ENCODE data around the gene SLC13A5.

- TF ChIP-seq NR2F1 (conservative IDR thresholded peaks at IDR 0.05), result no peak
- TF ChIP-seq E2F4 (IDR thresholded peaks at IDR 0.05; ENCODE audit: low read depth, low read length), result no peak
- TF ChIP-seq STAT1 (conservative IDR thresholded peaks at IDR 0.05), result no peak
- no peak for TF ChIP-seq CTCF (IDR thresholded peaks at IDR 0.05 in 2 of 3, conservative IDR thresholded peaks at IDR 0.05 in 1 of 3; ENCODE audit: control insufficient read depth in 2 of 3, extremely low read depth in 1 of 3, insufficient read depth in 1 of 3, low read depth in 3 of 3, low read length in 3 of 3)
- TF ChIP-seq CREB1 (IDR thresholded peaks at IDR 0.05; ENCODE audit: low read depth), result no peak
- no peak for TF ChIP-seq SMAD5 (IDR thresholded peaks at IDR 0.05; ENCODE audit: low read depth)
- no peak for TF ChIP-seq BCL11A (IDR thresholded peaks at IDR 0.05; ENCODE audit: low read depth, low read length)
- TF ChIP-seq SIN3A (IDR thresholded peaks at IDR 0.05; ENCODE audit: low read depth, low read length), result no peak
- no peak for TF ChIP-seq JUNB (IDR thresholded peaks at IDR 0.05)
- TF ChIP-seq ELK1 (IDR thresholded peaks at IDR 0.05; ENCODE audit: low read depth, low read length), result no peak
- no peak for TF ChIP-seq EZH2 (IDR thresholded peaks at IDR 0.05; ENCODE audit: borderline replicate concordance, control insufficient read depth, low read depth, low read length)
- TF ChIP-seq PKNOX1 (IDR thresholded peaks at IDR 0.05), result no peak
- TF ChIP-seq NBN (IDR thresholded peaks at IDR 0.05), result no peak
- no peak for TF ChIP-seq PRDM15 (CRISPR knock-in tag; IDR thresholded peaks at IDR 0.05)
These were observed 32.0 kb downstream of the SLC13A5 start for GRCh38 chr17:6681176-6681575.
